Activated gamma-delta T cell (primary cell): ENCODE results near the gene SDK1.

Source experiments
- DNase-seq: peaks from one replicate; lab custom pipeline; 2025; lab: John Stamatoyannopoulos, UW

The SDK1 gene

GRCh38 chr7:4102231-4102841 is 801.3 kb downstream of the SDK1 start:
- DNase-seq, result no peak

- DNase-seq, result no peak
Observed at GRCh38 chr7:4103352-4104091, 802.5 kb downstream of the SDK1 start.

DNA sequence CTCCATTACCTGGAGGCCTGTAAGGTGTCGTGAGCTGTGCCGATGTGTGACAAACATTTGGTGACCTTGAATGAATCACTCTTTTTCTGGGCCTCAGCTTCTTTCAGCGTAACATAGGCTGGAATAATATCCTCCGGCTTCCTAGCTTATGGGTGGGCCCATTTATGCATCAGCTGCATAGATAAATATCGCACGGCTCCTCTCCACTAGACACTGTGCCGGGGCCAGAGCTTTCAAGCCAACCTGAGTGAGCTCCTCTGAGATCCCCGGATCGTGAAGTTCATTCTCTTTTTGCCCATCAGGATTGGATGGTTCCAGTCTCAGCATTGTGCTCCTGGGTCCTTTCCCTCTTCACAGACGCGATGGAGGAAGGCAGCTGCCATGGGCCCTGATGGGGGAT is 806.8 kb downstream of the SDK1 start:
- no peak for DNase-seq

GRCh38 chr7:4108951-4109350 is 807.9 kb downstream of the SDK1 start:
- DNase-seq, result no peak

GRCh38 chr7:4109481-4110110 is 808.5 kb downstream of the SDK1 start:
- no peak for DNase-seq

DNA sequence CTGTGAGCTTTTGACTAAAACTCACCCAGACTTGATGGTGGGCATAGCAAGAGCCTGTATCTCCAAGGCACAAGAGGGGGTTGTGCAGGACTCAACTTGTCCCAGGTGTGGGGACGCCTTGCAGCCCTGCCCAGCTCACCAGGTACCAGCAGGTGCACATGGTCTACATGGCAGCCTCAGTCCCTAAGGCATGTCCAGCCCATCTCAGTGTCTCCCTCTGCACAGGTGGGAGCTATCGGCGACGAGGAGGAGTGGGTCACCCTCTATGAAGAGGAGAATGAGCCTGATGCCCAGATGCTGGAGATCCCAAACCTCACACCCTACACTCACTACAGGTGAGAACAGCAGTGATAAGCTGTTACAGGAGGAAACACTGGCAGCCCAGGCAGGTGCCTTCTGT is 809.4 kb downstream of the SDK1 start:
- DNase-seq, result no peak

DNA sequence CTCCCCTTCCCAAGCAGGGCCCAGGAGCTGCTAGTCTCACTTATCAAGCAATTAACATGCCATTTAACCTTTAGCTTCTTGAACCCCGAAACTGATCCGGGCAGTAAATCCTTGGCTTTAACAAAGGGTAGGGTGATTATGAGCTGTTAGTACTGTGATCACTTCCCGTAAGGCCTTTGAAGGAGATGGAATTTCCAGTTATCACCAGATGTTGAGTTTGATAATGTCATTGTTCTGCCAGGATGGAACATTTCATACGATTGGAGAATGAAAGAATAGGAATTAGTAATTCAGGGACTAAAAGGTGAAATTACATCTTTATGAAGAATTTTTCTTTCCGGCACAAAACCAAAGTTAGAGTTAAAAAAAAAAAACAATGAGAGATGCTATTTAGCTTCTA is 810.1 kb downstream of the SDK1 start:
- DNase-seq, result no peak

DNA sequence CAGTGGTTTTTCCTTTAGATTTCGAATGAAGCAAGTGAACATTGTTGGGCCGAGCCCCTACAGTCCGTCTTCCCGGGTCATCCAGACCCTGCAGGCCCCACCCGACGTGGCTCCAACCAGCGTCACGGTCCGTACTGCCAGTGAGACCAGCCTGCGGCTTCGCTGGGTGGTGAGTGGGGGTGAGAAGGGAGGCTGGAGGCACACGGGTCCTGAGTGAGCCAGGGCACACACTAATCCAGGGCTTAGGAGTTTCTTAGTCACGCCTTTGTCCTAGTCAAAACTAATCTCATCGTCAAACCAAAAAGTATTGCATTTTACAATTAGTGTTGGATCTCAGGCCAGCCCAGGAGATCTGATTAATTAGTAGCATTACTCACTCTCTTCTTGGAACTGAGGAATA is 812.2 kb downstream of the SDK1 start:
- DNase-seq, result no peak

DNA sequence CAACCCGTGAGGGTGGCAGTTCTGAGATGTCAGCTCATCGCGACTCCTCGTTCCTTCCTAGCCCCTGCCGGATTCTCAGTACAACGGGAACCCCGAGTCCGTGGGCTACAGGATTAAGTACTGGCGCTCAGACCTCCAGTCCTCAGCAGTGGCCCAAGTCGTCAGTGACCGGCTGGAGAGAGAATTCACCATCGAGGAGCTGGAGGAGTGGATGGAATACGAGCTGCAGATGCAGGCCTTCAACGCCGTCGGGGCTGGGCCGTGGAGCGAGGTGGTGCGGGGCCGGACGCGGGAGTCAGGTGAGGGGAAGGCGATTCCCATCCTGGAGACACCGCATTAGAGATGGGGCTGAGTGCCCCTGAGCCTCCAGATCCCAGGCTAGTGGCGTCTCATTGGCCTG is 812.9 kb downstream of the SDK1 start:
- no peak for DNase-seq

DNA sequence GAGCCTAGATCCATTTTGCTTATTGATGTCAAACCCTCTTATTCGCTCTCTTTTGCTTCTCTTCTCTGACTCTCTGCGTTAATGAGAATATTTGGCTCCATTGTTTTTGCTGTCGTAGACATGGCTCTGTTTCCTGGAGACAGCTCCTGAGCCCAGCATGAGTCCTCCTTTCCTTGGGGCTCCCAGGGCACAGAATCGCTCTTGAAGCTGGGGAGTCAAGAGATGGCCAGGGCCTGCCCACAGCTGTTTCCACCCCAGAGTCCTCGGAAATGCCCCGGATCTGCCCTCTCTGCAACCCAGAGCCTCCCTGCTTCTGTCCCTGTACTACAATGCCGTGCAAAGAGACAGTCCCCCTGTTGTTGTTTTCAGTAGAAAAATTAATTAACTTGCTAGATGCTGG is 814.4 kb downstream of the SDK1 start:
- no peak for DNase-seq

DNA sequence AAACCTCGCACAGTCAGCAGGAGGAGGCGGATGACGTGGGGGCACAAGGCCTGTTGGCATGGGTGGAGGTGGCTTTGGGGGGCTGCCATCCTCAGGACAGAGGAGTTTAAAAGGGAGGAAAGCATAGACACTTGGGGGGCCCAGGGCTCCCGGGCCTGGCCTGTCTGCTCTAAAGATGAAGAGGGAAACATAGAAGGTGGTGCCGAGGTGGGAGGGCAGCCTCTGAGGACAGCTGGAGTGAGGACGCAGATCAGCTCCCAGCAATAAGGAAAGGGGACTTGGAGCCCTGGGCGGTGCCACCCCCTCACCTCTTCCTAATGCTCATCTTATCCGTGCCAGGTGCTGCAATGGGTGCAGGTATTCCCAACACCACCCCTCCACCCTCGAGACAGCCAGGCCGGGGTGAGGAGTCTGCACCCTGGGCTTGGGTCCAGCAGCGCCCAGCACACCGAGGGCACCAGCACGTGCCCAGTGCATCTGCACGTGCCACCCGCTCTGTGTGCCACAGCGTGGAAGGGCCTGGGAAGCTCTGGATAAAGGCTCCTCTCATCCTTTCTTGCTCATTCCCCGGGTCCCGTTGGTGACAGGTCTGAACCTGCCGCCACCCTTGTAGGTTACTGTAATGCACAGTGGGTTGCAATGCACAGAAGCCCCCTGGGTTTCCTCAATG is 815.0 kb downstream of the SDK1 start:
- DNase-seq, result no peak

DNA sequence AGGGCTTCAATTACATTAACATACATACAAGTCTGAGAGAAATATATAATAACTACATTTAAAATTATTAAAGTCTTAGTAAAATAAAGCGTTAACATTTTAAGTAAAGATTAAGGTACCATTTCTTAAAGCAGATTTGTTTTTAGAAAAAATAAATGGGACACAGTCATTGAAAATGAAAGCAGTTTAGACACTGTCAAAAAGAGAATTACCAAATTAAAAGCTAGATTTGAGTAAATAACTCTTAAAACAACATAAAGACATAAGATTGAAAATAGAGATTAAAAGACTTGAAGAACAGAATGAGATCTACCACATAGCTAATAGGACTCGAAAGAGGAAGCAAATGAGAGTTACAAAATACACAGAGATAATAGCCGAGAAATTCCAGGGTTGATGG is 818.8 kb downstream of the SDK1 start:
- DNase-seq, result no peak

- no peak for DNase-seq
Observed at GRCh38 chr7:4123346-4123745, 822.3 kb downstream of the SDK1 start.

GRCh38 chr7:4123823-4124222 is 822.8 kb downstream of the SDK1 start:
- no peak for DNase-seq

- DNase-seq, result no peak
Observed at GRCh38 chr7:4124556-4125477, 823.8 kb downstream of the SDK1 start.

GRCh38 chr7:4127909-4128560 is 827.0 kb downstream of the SDK1 start:
- no peak for DNase-seq

GRCh38 chr7:4129481-4130122 is 828.5 kb downstream of the SDK1 start:
- DNase-seq, result no peak

DNA sequence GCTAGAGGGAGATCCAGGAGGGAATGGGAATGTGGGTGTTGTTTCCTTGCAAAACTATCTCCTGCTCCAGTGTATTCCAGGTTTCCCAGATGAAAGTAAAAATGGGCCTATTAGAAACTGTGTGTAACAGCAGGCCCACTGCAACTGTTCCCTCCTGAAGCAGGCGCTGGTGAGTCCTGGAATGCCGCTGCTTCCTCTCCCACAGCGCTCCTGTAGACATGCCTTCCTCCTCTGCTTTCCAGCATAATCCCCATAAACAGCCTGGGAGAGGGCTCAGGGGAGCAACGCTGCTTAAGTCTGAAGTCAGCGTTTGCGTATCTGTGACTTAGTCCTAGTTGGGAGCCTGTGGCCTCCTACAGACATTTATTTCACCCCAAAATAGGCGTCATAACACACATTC is 830.0 kb downstream of the SDK1 start:
- DNase-seq, result no peak

GRCh38 chr7:4132221-4132620 is 831.2 kb downstream of the SDK1 start:
- DNase-seq, result no peak

DNA sequence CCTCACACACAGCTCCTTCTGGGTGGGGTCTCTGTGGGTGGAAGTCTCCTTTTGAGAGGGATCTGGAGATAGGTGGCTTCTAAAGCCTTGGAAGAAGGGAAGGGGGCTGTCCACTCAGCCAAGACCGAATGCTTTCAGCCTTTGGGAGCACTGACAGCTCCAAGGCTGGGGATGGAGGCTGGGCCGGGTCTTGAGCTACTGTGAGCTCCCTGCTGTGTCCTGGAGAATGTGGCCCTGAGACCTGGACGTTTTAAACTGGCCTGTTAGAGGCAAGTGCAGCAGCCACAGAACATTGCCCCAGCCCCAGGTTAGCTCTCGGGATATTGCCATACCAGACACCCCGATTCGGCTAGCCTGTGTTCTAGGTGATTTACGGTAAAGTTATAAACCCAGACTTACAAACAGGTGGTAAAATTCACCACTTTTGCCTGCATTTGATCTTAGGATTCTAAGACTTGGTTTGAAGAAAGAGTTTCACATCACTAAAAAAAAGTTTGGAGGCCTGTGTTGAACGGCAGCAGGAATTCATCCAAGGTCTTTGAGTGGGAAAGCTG is 832.5 kb downstream of the SDK1 start:
- no peak for DNase-seq
